Heart right ventricle (tissue), 16 donors: Measurements from ENCODE around the gene CD83. TPM values are rescaled to one million over a fixed set of nuclear protein-coding genes. Genes with fewer than 3 reads are reported as not detected.

ENCODE experiments used
- ATAC-seq, 8 donors: fragments of 200-7000 bp; cut with Tn5 transposase; one replicate each; pipeline ENCODE4 v1.9.1; 2020; ENCODE audit warnings: mild to moderate bottlenecking in 8 of 8, moderate library complexity in 8 of 8, moderate number of reproducible peaks in 1 of 8
- DNase-seq, 2 donors: peaks; one replicate each; pipeline ENCODE4 v3.0.0-alpha.2; 2020
- H3K27ac ChIP-seq, 10 donors: fragments of 200-600 bp; sonication (generic) in 2 of 10; one replicate each; pipeline versions ENCODE4 v1.5.0 to v1.8.0; 2020 to 2022; ENCODE audit warnings: mild to moderate bottlenecking in 3 of 10
- H3K27me3 ChIP-seq, 7 donors: fragments of 200-600 bp; one replicate each; pipeline ENCODE4 v1.8.0; 2021 to 2022; ENCODE audit warnings: mild to moderate bottlenecking in 2 of 7
- H3K36me3 ChIP-seq, 9 donors: fragments of 200-600 bp; sonication (generic) in 1 of 9; one replicate each; pipeline versions ENCODE4 v1.5.0 to v1.8.0; 2020 to 2022; ENCODE audit warnings: mild to moderate bottlenecking in 2 of 9
- H3K4me1 ChIP-seq, 9 donors: fragments of 200-600 bp; sonication (generic) in 1 of 9; one replicate each; pipeline versions ENCODE4 v1.5.0 to v1.8.0; 2020 to 2022; ENCODE audit warnings: mild to moderate bottlenecking in 4 of 9
- H3K4me3 ChIP-seq, 10 donors: fragments of 200-600 bp; sonication (generic) in 2 of 10; one replicate each; pipeline versions ENCODE4 v1.5.0 to v1.8.0; 2020 to 2022; ENCODE audit warnings: mild to moderate bottlenecking in 7 of 10, moderate library complexity in 2 of 10
- H3K9me3 ChIP-seq, 11 donors: fragments of 200-600 bp in 10 of 11; sonication (generic) in 2 of 11; one replicate each; pipeline versions ENCODE4 v1.5.0 to v1.8.0; 2013 to 2022; ENCODE audit warnings: mild to moderate bottlenecking in 2 of 11, control low read depth in 1 of 11, moderate library complexity in 1 of 11
- CTCF ChIP-seq, 9 donors: fragments of 200-600 bp; sonication (generic) in 2 of 9; IDR thresholded peaks; one replicate each; pipeline versions ENCODE4 v1.5.0 to v1.8.0; 2021 to 2022; ENCODE audit warnings: antibody characterized with exemption in 9 of 9, mild to moderate bottlenecking in 5 of 9, moderate library complexity in 1 of 9
- WGBS, 2 donors: extraction: QIAGEN DNeasy Blood & Tissue Kit; methylation state at CpG; one replicate each; pipeline ENCODE4 v1.1.7; 2013; ENCODE audit warnings: inconsistent platforms in 1 of 2; 5-methylcytosine and 5-hydroxymethylcytosine counted together
- intact Hi-C, 10 donors: fragments of 100-400 bp; cut with DNase I; formaldehyde crosslinking; loops; one replicate each; pipeline versions ENCODE4 v1.11.1 to v1.14.2; 2022
- polyA plus RNA-seq, 2 donors: library from polyadenylated mRNA; stranded (reverse); fragments of 200-250 nt; gene quantifications; one replicate each; pipeline ENCODE4 v1.2.3, GENCODE V29; 2013
- total RNA-seq, 10 donors: library from RNA; stranded (reverse); fragmentation: NEBNext Ultra II Directional in 3 of 10; extraction: Animal tissue kit (Norgen Biotek cat#: 25700) in 3 of 10; gene quantifications; one replicate each; pipeline versions ENCODE4 v1.2.1 to v1.2.4, GENCODE V29; 2021 to 2023
- donor health status: Arrhythmogenic right ventricular cardiomyopathy.
- donor health status: ischemic (EF 13 %, LVEDD 7.1; RV severe dilation, severe dysfunction).
- donor health status: healthy with polysubstance abuse.
- donor health status: DM: no; HTN: yes; CAD: no.
- donor health status: DM: no; HTN: no; CAD: no.
- donor health status: ischemic (EF 25% LVEDD 6.9; RV normal size, moderate dysfunction).
- donor health status: ischemic (EF 25% LVEDD 5.7; RV mildly dilated, moderate dysfunction).
- donor health status: healthy.
- donor health status: DM: yes; HTN: yes; CAD: no.
- donor health status: Ischemic cardiomyopathy.
- donor health status: ischemic (EF 35%, LVEDD 5.7; RV mildly dilated, moderate dysfunction).
- donor health status: nonischemic (EF 11% LVEDD 7.7; RV severe dilation, severe dysfunction).
- donor health status: DM: yes; HTN: yes; CAD: no.
- donor health status: PGD.
- donor health status: ischemic (EF 29% LVEDD 5.4; RV normal size, mild dysfunction).
- donor health status: nonischemic (EF 23%, LVEDD 6.1; RV moderate dilation, normal function).

The CD83 gene
- total and polyA plus RNA-seq, 12 donors, result 0.68 to 7.5 (median 1.6) TPM

- Histone ChIP-seq H3K27ac (no peak overlapping the region), H3K9me3 (peaks cover 0 to 6% (median 0%) of the 10 kb centered on the region in 11 donors), H3K27me3 (peaks cover 0 to 5% (median 0%) of the 10 kb centered on the region in 7 donors), H3K4me1 (no peaks in the 10 kb centered on the region), H3K36me3 (no peaks in the 10 kb centered on the region), H3K4me3 (no peak overlapping the region)
- DNase-seq (no peak), ATAC-seq (no peak)
- 89 to 93% methylated on average over 4 of the region's 4 CpGs for WGBS, 2 donors
- no peak for TF ChIP-seq CTCF (IDR thresholded peaks at IDR 0.05)
- intact Hi-C loops, result no loop called here
Measured at GRCh38 chr6:14091339-14091978, 26.1 kb upstream of the CD83 start.

DNA sequence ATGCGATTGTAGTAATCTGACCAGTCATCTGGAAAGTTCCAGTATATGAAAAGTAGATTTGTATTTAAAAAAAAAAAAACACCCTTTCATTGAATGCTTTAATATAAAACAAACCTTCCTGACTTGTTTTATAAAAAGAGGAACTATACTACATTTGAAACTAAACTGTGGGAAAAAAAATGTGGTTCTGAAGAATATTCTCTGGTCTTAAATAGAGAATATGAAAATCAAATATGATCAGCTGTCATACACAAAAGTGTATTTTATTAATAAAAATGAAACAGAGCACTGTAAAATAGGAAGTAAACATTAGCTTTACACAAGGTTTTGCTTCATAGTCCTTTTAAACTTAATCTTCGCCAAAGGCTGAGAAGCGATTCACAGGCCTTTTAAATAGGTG is 25.3 kb upstream of the CD83 start:
- DNase-seq, result no peak

DNA sequence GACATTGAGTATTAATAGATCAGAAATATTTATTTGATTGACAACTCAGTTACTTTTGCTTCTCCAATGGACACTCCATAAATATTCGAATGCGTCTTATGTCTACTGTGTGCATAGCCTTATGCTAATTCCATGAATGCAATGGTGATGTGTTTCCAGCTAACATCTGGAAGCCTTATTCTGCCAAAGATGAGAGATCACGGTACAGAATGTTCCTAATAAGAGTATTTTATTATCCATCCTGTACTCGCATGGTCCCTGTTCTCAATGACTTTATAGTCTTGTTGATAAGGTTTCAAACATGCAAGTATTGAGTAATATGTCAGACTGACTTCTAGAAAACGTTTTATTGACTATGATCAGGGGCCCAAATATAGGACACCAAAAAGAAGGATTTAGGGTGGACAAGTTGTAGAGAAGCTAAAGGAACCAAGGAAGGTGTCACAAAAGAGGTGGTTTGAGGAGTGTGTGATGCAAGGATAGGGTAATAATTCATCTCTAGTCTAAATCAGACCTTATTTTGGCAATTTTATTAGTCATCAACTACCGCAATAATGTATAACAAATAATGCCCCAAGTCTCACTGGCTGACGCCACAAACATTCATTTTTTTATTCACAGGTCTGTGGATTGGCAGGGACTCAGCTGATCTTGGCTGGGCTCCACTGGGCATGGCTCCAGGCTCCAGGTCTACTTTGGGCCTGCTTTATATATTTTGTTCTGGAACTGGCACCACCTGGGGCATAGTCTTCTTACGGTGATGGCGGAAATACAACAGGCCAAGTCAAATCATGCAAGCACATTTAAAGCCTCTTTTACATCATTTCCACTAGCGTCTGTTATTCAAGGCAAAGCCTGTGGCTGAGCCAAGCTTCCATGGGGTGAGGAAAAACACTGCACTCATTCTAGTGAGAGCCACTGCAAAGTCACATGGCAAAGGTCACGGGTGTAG is 24.5 kb upstream of the CD83 start:
- no peak for DNase-seq
- WGBS, 2 donors, result 74 to 81% methylated on average over 11 of the region's 11 CpGs
- H3K4me1 ChIP-seq, result no peaks in the 10 kb centered on the region
- peaks cover 0 to 5% (median 0%) of the 10 kb centered on the region in 7 donors for H3K27me3 ChIP-seq
- H3K9me3 ChIP-seq, result peaks cover 0 to 6% (median 0%) of the 10 kb centered on the region in 11 donors
- H3K27ac ChIP-seq, result no peak overlapping the region
- TF ChIP-seq CTCF (IDR thresholded peaks at IDR 0.05), result no peak
- ATAC-seq, result peak in 1 of 8 donors; percentile 19
- intact Hi-C loops, result no loop called here
- H3K4me3 ChIP-seq, result no peak overlapping the region
- H3K36me3 ChIP-seq, result no peaks in the 10 kb centered on the region

More for the DNA sequence above, 25.3 kb upstream of the CD83 start:
- Histone ChIP-seq H3K27ac (no peak overlapping the region), H3K4me1 (no peaks in the 10 kb centered on the region), H3K36me3 (no peaks in the 10 kb centered on the region), H3K4me3 (no peak overlapping the region), H3K9me3 (peaks cover 0 to 6% (median 0%) of the 10 kb centered on the region in 11 donors), H3K27me3 (peaks cover 0 to 5% (median 0%) of the 10 kb centered on the region in 7 donors)
- no peak for TF ChIP-seq CTCF (IDR thresholded peaks at IDR 0.05)
- intact Hi-C loops, result no loop called here
- 92 to 93% methylated on average over 3 of the region's 3 CpGs for WGBS, 2 donors
- ATAC-seq, result no peak

- H3K27ac ChIP-seq, result no peak overlapping the region
- H3K4me1 ChIP-seq, result no peaks in the 10 kb centered on the region
- 93% methylated on average over 4 of the region's 4 CpGs for WGBS, 2 donors
- no peak overlapping the region for H3K4me3 ChIP-seq
- peak in 1 of 8 donors; percentile 22 for ATAC-seq
- no peaks in the 10 kb centered on the region for H3K27me3 ChIP-seq
- no peak for DNase-seq
- no peaks in the 10 kb centered on the region for H3K36me3 ChIP-seq
- peaks cover 0 to 6% (median 0%) of the 10 kb centered on the region in 11 donors for H3K9me3 ChIP-seq
- intact Hi-C loops, result no loop called here
- no peak for TF ChIP-seq CTCF (IDR thresholded peaks at IDR 0.05)
Measured at GRCh38 chr6:14094721-14095120, 22.9 kb upstream of the CD83 start.
